ENCODE data around the gene RIPOR3.
A peak's percentile ranks its signal among the peaks of the same experiment; 100 is the strongest.

RIPOR3 gene

GRCh38 chr20:50690650-50691572 is at the start of gene RIPOR3:
RIPOR3 (minus strand) TSS chr20:50691542; CDS start chr20:50691128, 414 bp downstream.
- DNase-seq = no peak

GRCh38 chr20:50737352-50737751 is 46.0 kb upstream of the RIPOR3 start:
- DNase-seq = no peak

- no peak for DNase-seq
Observed at GRCh38 chr20:50735813-50736212, 44.5 kb upstream of the RIPOR3 start.

- no peak for DNase-seq
Observed at GRCh38 chr20:50734730-50735679, 43.7 kb upstream of the RIPOR3 start.

- no peak for DNase-seq
Observed at GRCh38 chr20:50733644-50734349, 42.5 kb upstream of the RIPOR3 start.

GRCh38 chr20:50731930-50732690 is 40.8 kb upstream of the RIPOR3 start:
- no peak for DNase-seq

- peak; percentile 96 for DNase-seq
Observed at GRCh38 chr20:50731055-50731929, 40.0 kb upstream of the RIPOR3 start, which contains the start of gene PARD6B. PARD6B (plus strand) TSS chr20:50731580; CDS start chr20:50731787, 207 bp downstream.

GRCh38 chr20:50730765-50731054 is 39.4 kb upstream of the RIPOR3 start:
- DNase-seq = no peak

- no peak for DNase-seq
Observed at GRCh38 chr20:50729901-50730764, 38.8 kb upstream of the RIPOR3 start.

GRCh38 chr20:50728981-50729874 is 37.9 kb upstream of the RIPOR3 start:
- no peak for DNase-seq

- DNase-seq = no peak
Observed at GRCh38 chr20:50728486-50728980, 37.2 kb upstream of the RIPOR3 start.

GRCh38 chr20:50727792-50728485 is 36.6 kb upstream of the RIPOR3 start:
- DNase-seq = no peak

- peak; percentile 39 for DNase-seq
Observed at GRCh38 chr20:50726955-50727791, 35.8 kb upstream of the RIPOR3 start.

GRCh38 chr20:50725724-50726005 is 34.3 kb upstream of the RIPOR3 start:
- DNase-seq = no peak

- DNase-seq = peak; percentile 36
Observed at GRCh38 chr20:50724851-50725723, 33.7 kb upstream of the RIPOR3 start.

GRCh38 chr20:50724112-50724725 is 32.9 kb upstream of the RIPOR3 start:
- DNase-seq = no peak
